Measurements from ENCODE around the gene SLC35D3.
"Not testable (repeated sequence)": the region's sequence is repeated elsewhere in the genome, so short reads cannot be mapped to it uniquely, and the experiment has no call there.

SLC35D3 gene

DNA sequence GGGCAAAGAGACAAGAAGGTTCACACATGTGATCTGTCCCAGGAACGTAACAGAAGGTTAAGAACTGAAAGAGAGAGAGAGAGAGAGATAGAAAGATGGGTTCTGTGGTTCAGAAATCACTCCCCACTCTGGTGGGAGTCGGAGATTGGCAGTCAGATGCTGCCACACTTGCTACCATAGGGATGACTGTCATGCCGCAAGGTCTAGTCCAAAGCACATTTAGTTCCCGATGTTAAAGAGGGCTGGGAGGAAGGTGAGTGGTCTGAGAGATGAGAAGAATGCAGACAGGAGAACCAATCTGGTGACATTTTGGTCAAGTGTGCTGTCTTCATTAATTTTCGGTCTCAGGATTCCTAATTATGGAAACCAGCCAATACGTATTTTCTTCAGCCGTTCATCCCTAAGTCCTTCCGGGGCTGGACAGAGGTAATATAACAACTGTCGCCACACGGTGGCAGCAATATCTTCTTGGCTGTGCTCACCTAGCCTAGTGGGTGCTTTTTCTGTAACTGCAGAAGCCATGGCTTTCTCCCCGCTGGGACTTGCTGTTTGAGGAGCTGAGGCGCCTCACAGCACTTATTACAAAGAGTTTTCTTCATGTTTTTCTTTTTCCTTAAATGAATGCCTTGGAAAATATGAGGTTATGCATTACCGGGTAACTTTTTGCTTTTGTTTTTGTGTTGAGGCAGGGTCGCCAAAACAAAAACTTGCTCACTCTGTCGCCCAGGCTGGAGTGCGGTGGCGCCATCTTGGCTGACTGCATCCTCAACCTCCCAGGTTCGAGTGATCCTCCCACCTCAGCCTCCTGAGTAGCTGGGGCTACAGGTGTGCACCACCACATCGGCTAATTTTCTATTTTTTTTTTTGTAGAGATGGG is 46.0 kb downstream of the SLC35D3 start:
- peak; percentile 63 for DNase-seq

DNA sequence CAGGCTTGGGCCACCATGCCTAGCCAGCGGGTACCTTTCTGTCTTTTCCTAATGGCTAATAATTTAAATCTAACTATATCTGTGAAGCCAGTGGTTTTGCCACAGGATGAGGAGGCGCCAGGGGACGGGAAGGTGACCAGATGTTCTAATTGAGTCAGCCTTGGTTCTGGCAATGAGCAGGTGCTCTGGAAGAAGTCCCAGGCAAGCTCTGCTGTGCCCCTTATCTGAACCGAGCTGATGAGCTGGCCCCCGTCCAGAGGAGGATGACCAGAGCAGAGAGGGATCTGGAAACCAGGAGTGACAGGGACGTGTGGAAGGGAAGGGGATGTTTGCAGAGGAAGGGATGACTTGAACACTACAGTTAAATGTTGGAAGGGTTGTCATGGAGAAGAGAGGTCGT is 46.7 kb downstream of the SLC35D3 start:
- no peak for DNase-seq

DNA sequence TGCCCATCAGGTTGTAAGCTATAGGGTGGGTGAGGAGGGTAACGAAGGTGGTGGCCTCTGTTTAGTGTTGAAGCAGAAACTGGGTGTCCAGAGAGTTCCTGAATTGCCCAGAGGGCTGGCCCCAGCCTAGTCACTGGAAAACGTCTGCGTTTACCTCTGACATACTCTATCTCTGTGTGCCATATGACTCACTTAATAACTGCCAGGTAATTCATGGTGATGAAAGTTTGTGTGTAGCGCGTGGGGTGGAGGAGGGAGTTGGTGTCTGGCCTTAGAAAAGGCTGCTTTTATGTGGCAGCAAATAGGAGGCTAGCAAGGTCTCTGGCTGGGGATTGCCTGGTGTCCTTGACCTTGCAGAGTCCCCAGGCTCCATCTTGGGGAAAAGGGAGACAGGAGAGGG is 47.3 kb downstream of the SLC35D3 start:
- DNase-seq = no peak

DNA sequence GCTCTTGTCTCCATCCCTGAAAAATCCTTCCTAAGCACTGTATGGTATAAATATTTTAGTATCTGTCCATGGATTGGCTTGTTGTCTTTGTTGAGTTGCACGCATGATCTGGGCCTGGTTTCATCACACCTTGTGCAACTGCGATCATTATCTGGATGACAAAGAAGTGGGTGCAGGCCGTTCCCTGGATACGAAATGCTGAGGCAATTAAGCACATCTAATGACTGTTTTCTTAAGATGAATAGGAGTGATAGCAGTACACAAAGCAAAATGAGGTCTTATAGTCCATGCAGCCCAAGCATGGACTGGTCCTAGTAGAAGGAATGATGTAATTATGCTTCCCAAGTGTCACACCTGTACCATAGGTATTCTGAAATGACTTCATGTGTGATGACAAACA is 47.8 kb downstream of the SLC35D3 start:
- DNase-seq = no peak

DNA sequence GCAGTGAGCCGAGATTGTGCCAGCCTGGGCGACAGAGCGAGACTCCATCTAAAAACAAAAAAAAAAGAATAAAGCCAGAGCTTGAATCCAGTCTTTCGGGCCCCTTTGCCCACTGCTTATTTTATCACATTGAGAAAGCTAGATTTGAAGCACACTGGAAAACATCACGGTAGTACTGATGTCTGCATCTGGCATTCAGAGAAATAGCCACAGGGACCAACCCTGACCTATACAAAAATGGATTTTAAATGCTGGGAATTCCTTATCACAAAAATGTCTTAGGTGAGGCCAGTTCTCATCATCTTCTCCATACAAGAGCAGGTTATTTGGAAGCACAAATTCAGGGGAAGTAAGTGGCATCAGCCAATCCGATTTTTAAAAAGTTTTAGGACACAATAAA is 49.5 kb downstream of the SLC35D3 start:
- no peak for DNase-seq

DNA sequence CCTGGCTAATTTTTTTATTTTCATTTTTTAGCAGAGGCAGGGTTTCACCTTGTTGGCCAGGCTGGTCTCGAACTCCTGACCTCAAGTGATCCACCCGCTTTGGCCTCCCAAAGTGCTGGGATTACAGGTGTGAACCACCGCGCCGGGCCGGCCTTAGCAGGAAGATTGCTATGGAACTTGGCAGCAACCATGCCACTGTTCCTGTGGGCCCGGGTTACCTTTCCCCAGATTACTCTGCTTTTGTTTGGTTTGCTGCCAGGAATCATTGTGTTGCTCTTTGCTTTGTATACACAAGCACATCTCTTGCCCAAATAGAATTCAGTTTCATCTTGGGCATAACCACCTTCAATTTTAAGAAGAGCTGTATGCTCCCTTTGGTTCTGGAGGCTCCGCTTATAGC is 51.7 kb downstream of the SLC35D3 start:
- DNase-seq = not testable (repeated sequence)

Measured in DMS 273 treated with DMSO at 0.1 percent for 48 hours (cell line).